ENCODE data around the gene PDE8A.

DNA sequence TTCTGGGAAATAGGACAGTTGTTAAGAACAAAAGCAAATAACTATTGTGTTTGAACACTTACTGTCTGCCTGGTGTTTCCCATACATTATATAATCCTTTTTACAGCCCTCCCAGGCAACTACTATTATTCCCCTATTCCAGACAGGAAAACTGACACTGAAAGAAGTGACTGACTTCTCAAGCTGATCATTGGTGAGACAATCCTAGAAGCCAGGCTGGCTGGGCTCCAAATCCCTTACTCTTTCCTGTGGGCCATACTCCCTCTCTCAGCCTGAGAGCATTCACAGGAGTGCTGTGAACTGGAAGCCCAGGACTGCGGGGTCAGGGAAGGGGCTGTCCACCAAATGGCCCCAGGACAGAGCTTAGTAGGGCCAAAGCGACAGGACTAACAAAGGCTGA is 39.2 kb upstream of the PDE8A start:
- TF ChIP-seq, protein P1, sequence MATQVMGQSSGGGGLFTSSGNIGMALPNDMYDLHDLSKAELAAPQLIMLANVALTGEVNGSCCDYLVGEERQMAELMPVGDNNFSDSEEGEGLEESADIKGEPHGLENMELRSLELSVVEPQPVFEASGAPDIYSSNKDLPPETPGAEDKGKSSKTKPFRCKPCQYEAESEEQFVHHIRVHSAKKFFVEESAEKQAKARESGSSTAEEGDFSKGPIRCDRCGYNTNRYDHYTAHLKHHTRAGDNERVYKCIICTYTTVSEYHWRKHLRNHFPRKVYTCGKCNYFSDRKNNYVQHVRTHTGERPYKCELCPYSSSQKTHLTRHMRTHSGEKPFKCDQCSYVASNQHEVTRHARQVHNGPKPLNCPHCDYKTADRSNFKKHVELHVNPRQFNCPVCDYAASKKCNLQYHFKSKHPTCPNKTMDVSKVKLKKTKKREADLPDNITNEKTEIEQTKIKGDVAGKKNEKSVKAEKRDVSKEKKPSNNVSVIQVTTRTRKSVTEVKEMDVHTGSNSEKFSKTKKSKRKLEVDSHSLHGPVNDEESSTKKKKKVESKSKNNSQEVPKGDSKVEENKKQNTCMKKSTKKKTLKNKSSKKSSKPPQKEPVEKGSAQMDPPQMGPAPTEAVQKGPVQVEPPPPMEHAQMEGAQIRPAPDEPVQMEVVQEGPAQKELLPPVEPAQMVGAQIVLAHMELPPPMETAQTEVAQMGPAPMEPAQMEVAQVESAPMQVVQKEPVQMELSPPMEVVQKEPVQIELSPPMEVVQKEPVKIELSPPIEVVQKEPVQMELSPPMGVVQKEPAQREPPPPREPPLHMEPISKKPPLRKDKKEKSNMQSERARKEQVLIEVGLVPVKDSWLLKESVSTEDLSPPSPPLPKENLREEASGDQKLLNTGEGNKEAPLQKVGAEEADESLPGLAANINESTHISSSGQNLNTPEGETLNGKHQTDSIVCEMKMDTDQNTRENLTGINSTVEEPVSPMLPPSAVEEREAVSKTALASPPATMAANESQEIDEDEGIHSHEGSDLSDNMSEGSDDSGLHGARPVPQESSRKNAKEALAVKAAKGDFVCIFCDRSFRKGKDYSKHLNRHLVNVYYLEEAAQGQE (IDR thresholded peaks at IDR 0.05; ENCODE audit: unreplicated experiment) = no peak
- TF ChIP-seq EZH2phosphoT487 (IDR thresholded peaks at IDR 0.05; ENCODE audit: unreplicated experiment) (no peak), EZH2 (IDR thresholded peaks at IDR 0.05; ENCODE audit: low read depth, unreplicated experiment) (no peak), NANOG (IDR thresholded peaks at IDR 0.05; ENCODE audit: borderline replicate concordance) (no peak), POLR2AphosphoS5 (IDR thresholded peaks at IDR 0.05; ENCODE audit: low read depth) (no peak)
- TF ChIP-seq, protein P2, sequence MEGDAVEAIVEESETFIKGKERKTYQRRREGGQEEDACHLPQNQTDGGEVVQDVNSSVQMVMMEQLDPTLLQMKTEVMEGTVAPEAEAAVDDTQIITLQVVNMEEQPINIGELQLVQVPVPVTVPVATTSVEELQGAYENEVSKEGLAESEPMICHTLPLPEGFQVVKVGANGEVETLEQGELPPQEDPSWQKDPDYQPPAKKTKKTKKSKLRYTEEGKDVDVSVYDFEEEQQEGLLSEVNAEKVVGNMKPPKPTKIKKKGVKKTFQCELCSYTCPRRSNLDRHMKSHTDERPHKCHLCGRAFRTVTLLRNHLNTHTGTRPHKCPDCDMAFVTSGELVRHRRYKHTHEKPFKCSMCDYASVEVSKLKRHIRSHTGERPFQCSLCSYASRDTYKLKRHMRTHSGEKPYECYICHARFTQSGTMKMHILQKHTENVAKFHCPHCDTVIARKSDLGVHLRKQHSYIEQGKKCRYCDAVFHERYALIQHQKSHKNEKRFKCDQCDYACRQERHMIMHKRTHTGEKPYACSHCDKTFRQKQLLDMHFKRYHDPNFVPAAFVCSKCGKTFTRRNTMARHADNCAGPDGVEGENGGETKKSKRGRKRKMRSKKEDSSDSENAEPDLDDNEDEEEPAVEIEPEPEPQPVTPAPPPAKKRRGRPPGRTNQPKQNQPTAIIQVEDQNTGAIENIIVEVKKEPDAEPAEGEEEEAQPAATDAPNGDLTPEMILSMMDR (conservative IDR thresholded peaks at IDR 0.05; ENCODE audit: low read depth in 2 of 2) = no peak
